Measurements from ENCODE around the gene SCFD1.

SCFD1 gene

GRCh38 chr14:30759172-30760125 is 137.3 kb downstream of the SCFD1 start:
- DNase-seq = no peak

GRCh38 chr14:30763891-30764290 is 141.8 kb downstream of the SCFD1 start:
- no peak for DNase-seq

- no peak for DNase-seq
Measured at GRCh38 chr14:30767624-30768023, 145.5 kb downstream of the SCFD1 start.

GRCh38 chr14:30768791-30769190 is 146.7 kb downstream of the SCFD1 start:
- DNase-seq = no peak

- DNase-seq = no peak
Measured at GRCh38 chr14:30770376-30770775, 148.3 kb downstream of the SCFD1 start.

GRCh38 chr14:30771595-30771994 is 149.5 kb downstream of the SCFD1 start:
- DNase-seq = no peak

- DNase-seq = no peak
Measured at GRCh38 chr14:30779210-30779609, 157.1 kb downstream of the SCFD1 start.

Measured in hematopoietic multipotent progenitor cell treated with erythropoietin and hydrocortisone succinate and interleukin-3 and kit ligand, for 8 days (in vitro differentiated cells).